ENCODE results near the gene TRPC4AP. TPM values are rescaled to one million over a fixed set of nuclear protein-coding genes. Genes with fewer than 3 reads are reported as not detected.
A peak's percentile ranks its signal among the peaks of the same experiment; 100 is the strongest.

Gene TRPC4AP
- total RNA-seq, 2 donors from 2014 or later: 65.4 to 76.6 TPM

- DNase-seq (ENCODE audit: low spot score): no peak
- intact Hi-C loops (cut with DNase I): no loop called here
- Histone ChIP-seq H3K27me3 (replicated peaks; ENCODE audit: insufficient read depth) (no peaks in the 10 kb centered on the region), H3K4me3 (no peak overlapping the region), H3K27ac (no peak overlapping the region), H3K9me3 (no peaks in the 10 kb centered on the region), H3K4me1 (replicated peaks) (peaks cover 7% of the 10 kb centered on the region), H3K36me3 (peaks cover 2 to 43% of the 10 kb centered on the region in 2 donors)
- TF ChIP-seq POLR2A (IDR thresholded peaks at IDR 0.05): no peak
- TF ChIP-seq POLR2AphosphoS5 (IDR thresholded peaks at IDR 0.05): no peak
- TF ChIP-seq CTCF (IDR thresholded peaks at IDR 0.05): no peak
- 92% methylated on average over 28 of the region's 28 CpGs for WGBS
These were observed 94.2 kb downstream of the TRPC4AP start for GRCh38 chr20:34998331-34998950.

GRCh38 chr20:34997774-34998173, 94.8 kb downstream of the TRPC4AP start:
- Histone ChIP-seq H3K36me3 (peaks cover 1 to 36% of the 10 kb centered on the region in 2 donors), H3K27ac (no peak overlapping the region), H3K27me3 (replicated peaks; ENCODE audit: insufficient read depth) (no peaks in the 10 kb centered on the region), H3K9me3 (no peaks in the 10 kb centered on the region), H3K4me1 (replicated peaks) (peaks cover 7% of the 10 kb centered on the region), H3K4me3 (no peak overlapping the region)
- intact Hi-C loops (cut with DNase I): no loop called here
- WGBS: 96% methylated on average over 2 of the region's 2 CpGs
- DNase-seq (ENCODE audit: low spot score): no peak
- TF ChIP-seq CTCF (IDR thresholded peaks at IDR 0.05) (no peak), POLR2AphosphoS5 (IDR thresholded peaks at IDR 0.05) (no peak), POLR2A (IDR thresholded peaks at IDR 0.05) (no peak)

- peaks cover 0 to 30% of the 10 kb centered on the region in 2 donors for H3K36me3 ChIP-seq
- peaks cover 7% of the 10 kb centered on the region for H3K4me1 ChIP-seq (replicated peaks)
- DNase-seq (ENCODE audit: low spot score): no peak
- 34% methylated on average over 39 of the region's 39 CpGs for WGBS
- H3K9me3 ChIP-seq: no peaks in the 10 kb centered on the region
- H3K27me3 ChIP-seq (replicated peaks; ENCODE audit: insufficient read depth): no peaks in the 10 kb centered on the region
- no peak overlapping the region for H3K27ac ChIP-seq
- H3K4me3 ChIP-seq: no peak overlapping the region
- TF ChIP-seq POLR2AphosphoS5 (IDR thresholded peaks at IDR 0.05) (no peak), POLR2A (IDR thresholded peaks at IDR 0.05) (no peak), CTCF (IDR thresholded peaks at IDR 0.05) (peak in 1 of 4 experiments; percentile 13)
- intact Hi-C loops (cut with DNase I): no loop called here
These were observed 95.5 kb downstream of the TRPC4AP start for GRCh38 chr20:34997131-34997561.

GRCh38 chr20:34996243-34997028, 96.2 kb downstream of the TRPC4AP start:
- Histone ChIP-seq H3K36me3 (peaks cover 0 to 25% of the 10 kb centered on the region in 2 donors), H3K27me3 (replicated peaks; ENCODE audit: insufficient read depth) (no peaks in the 10 kb centered on the region), H3K4me3 (no peak overlapping the region), H3K27ac (no peak overlapping the region), H3K9me3 (no peaks in the 10 kb centered on the region), H3K4me1 (replicated peaks) (peaks cover 7% of the 10 kb centered on the region)
- intact Hi-C loops (cut with DNase I): no loop called here
- WGBS: 95% methylated on average over 25 of the region's 26 CpGs
- no peak for DNase-seq (ENCODE audit: low spot score)
- no peak for TF ChIP-seq POLR2A (IDR thresholded peaks at IDR 0.05)
- TF ChIP-seq CTCF (IDR thresholded peaks at IDR 0.05): no peak
- TF ChIP-seq POLR2AphosphoS5 (IDR thresholded peaks at IDR 0.05): no peak

All from prostate gland (tissue), 2 donors.